Measurements from ENCODE around the gene REPIN1.

REPIN1 gene

GRCh38 chr7:150337179-150337578 lies 31.4 kb upstream of the REPIN1 start:
- DNase-seq (ENCODE audit: low read depth), result no peak

GRCh38 chr7:150337659-150338081 lies 31.0 kb upstream of the REPIN1 start:
- DNase-seq (ENCODE audit: low read depth), result no peak

GRCh38 chr7:150338166-150338829 lies 30.3 kb upstream of the REPIN1 start:
- DNase-seq (ENCODE audit: low read depth), result no peak

GRCh38 chr7:150339409-150339809 lies 29.2 kb upstream of the REPIN1 start:
- DNase-seq (ENCODE audit: low read depth), result no peak

- no peak for DNase-seq (ENCODE audit: low read depth)
Measured at GRCh38 chr7:150340024-150340749, 28.4 kb upstream of the REPIN1 start.

GRCh38 chr7:150340875-150341262 lies 27.8 kb upstream of the REPIN1 start:
- no peak for DNase-seq (ENCODE audit: low read depth)

- no peak for DNase-seq (ENCODE audit: low read depth)
Measured at GRCh38 chr7:150341263-150342120, 27.1 kb upstream of the REPIN1 start, which contains the start of gene RARRES2. TSS of gene RARRES2 (minus strand) at chr7:150341629. CDS start at chr7:150340609, 1,020 bp downstream.

- DNase-seq (ENCODE audit: low read depth), result no peak
Measured at GRCh38 chr7:150342121-150342408, 26.6 kb upstream of the REPIN1 start.

GRCh38 chr7:150343225-150343624 lies 25.4 kb upstream of the REPIN1 start:
- DNase-seq (ENCODE audit: low read depth), result no peak

GRCh38 chr7:150344299-150344698 lies 24.3 kb upstream of the REPIN1 start:
- no peak for DNase-seq (ENCODE audit: low read depth)

- no peak for DNase-seq (ENCODE audit: low read depth)
Measured at GRCh38 chr7:150345012-150345411, 23.6 kb upstream of the REPIN1 start.

GRCh38 chr7:150346922-150347321 lies 21.7 kb upstream of the REPIN1 start:
- DNase-seq (ENCODE audit: low read depth), result no peak

GRCh38 chr7:150351587-150352194 lies 16.9 kb upstream of the REPIN1 start:
- no peak for DNase-seq (ENCODE audit: low read depth)

GRCh38 chr7:150355666-150356059 lies 13.0 kb upstream of the REPIN1 start:
- no peak for DNase-seq (ENCODE audit: low read depth)

GRCh38 chr7:150356265-150356897 lies 12.2 kb upstream of the REPIN1 start:
- no peak for DNase-seq (ENCODE audit: low read depth)

- no peak for DNase-seq (ENCODE audit: low read depth)
Measured at GRCh38 chr7:150357270-150357669, 11.4 kb upstream of the REPIN1 start.

GRCh38 chr7:150357771-150358427 lies 10.7 kb upstream of the REPIN1 start:
- no peak for DNase-seq (ENCODE audit: low read depth)

- no peak for DNase-seq (ENCODE audit: low read depth)
Measured at GRCh38 chr7:150358433-150358832, 10.2 kb upstream of the REPIN1 start.

GRCh38 chr7:150358988-150359621 lies 9.5 kb upstream of the REPIN1 start:
- no peak for DNase-seq (ENCODE audit: low read depth)

GRCh38 chr7:150359622-150360362 lies 8.8 kb upstream of the REPIN1 start:
- DNase-seq (ENCODE audit: low read depth), result no peak

Measured in HS-5 (cell line).